D721Med (cell line): Measurements from ENCODE around the gene CASQ2.

Source experiments
- DNase-seq: peaks from one replicate; pipeline ENCODE4 v3.0.0; 2011; ENCODE audit warnings: low spot score; ENCODE audit not compliant: insufficient read length
- FAIRE-seq: peaks from 2 replicates; lab custom pipeline; 2011; peaks lifted over from hg19 to GRCh38; lab: Jason Lieb, UNC
- TF ChIP-seq, protein P1 (sequence below): IDR thresholded peaks from 2 replicates; pipeline ENCODE4 v1.5.1; 2012; ENCODE audit warnings: mild to moderate bottlenecking, control low read depth; ENCODE audit not compliant: insufficient read depth; ENCODE audit errors: missing control alignments

Gene CASQ2

DNA sequence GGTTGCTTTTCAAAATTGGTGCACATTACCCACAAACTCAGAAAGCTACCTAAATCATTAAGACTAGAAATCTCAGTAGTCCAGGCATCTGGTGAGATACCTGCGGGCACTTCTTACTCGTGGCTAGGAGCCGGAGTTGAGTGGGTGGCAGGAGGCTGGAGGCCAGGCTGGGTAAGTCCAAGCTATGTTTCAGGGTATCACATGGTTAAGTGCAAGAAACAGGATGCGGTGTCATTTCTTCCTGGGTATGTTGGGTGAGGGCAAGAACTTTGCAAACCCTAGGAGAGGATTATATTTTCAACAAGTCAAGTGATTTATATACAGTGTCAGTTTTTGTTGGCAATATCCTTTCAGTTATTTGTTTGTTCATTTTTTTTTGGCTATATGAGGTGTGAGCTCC lies 85.7 kb downstream of the CASQ2 start:
- DNase-seq (no peak), FAIRE-seq (no peak)
- TF ChIP-seq, protein P1, sequence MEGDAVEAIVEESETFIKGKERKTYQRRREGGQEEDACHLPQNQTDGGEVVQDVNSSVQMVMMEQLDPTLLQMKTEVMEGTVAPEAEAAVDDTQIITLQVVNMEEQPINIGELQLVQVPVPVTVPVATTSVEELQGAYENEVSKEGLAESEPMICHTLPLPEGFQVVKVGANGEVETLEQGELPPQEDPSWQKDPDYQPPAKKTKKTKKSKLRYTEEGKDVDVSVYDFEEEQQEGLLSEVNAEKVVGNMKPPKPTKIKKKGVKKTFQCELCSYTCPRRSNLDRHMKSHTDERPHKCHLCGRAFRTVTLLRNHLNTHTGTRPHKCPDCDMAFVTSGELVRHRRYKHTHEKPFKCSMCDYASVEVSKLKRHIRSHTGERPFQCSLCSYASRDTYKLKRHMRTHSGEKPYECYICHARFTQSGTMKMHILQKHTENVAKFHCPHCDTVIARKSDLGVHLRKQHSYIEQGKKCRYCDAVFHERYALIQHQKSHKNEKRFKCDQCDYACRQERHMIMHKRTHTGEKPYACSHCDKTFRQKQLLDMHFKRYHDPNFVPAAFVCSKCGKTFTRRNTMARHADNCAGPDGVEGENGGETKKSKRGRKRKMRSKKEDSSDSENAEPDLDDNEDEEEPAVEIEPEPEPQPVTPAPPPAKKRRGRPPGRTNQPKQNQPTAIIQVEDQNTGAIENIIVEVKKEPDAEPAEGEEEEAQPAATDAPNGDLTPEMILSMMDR = no peak

- TF ChIP-seq, protein P1 = no peak
- no peak for DNase-seq
- no peak for FAIRE-seq
Observed at GRCh38 chr1:115680730-115681111, 87.8 kb downstream of the CASQ2 start.

GRCh38 chr1:115679141-115679611 lies 89.3 kb downstream of the CASQ2 start:
- FAIRE-seq (no peak), DNase-seq (no peak)
- TF ChIP-seq, protein P1 = no peak

- FAIRE-seq = no peak
- no peak for DNase-seq
Observed at GRCh38 chr1:115678141-115678540, 90.4 kb downstream of the CASQ2 start.

GRCh38 chr1:115677565-115677964 lies 90.9 kb downstream of the CASQ2 start:
- DNase-seq (no peak), FAIRE-seq (no peak)
- TF ChIP-seq, protein P1 = peak; percentile 11

More at GRCh38 chr1:115678141-115678540, 90.4 kb downstream of the CASQ2 start:
- TF ChIP-seq, protein P1 = no peak

- TF ChIP-seq, protein P1 = no peak
- FAIRE-seq (no peak), DNase-seq (no peak)
Observed at GRCh38 chr1:115677182-115677555, 91.3 kb downstream of the CASQ2 start.

- no peak for FAIRE-seq
- DNase-seq = no peak
- TF ChIP-seq, protein P1 = no peak
Observed at GRCh38 chr1:115676498-115677181, 91.9 kb downstream of the CASQ2 start.
